Cardiac muscle cell (in vitro differentiated cells and primary cell): ENCODE results near the gene TET3. TPM values are rescaled to one million over a fixed set of nuclear protein-coding genes. Genes with fewer than 3 reads are reported as not detected.

Source experiments
- DNase-seq, 2 donors: peaks; one replicate each; pipeline versions ENCODE4 v3.0.0 to v3.0.0-alpha.2; 2010 to 2017; ENCODE audit warnings: low read depth in 1 of 2, low spot score in 1 of 2
- H3K27ac ChIP-seq: fragments of 200-600 bp; sonication (generic); 2 replicates; pipeline ENCODE4 v1.5.1; 2016
- H3K27me3 ChIP-seq: fragments of 200-600 bp; sonication (generic); 2 replicates; pipeline ENCODE4 v1.6.0; 2016; ENCODE audit warnings: control low read depth
- H3K36me3 ChIP-seq: fragments of 200-600 bp; sonication (generic); 2 replicates; pipeline ENCODE4 v1.5.1; 2016; ENCODE audit warnings: control low read depth
- H3K4me1 ChIP-seq: fragments of 200-600 bp; sonication (generic); 2 replicates; pipeline ENCODE4 v1.8.1; 2017; ENCODE audit warnings: low read depth, mild to moderate bottlenecking, mixed run types
- H3K4me3 ChIP-seq: fragments of 200-600 bp; sonication (generic); 2 replicates; pipeline ENCODE4 v1.5.1; 2016; ENCODE audit warnings: mild to moderate bottlenecking
- H3K9me3 ChIP-seq: fragments of 200-600 bp; sonication (generic); 2 replicates; pipeline ENCODE4 v1.5.1; 2017; ENCODE audit warnings: low read depth, mild to moderate bottlenecking, control low read depth
- polyA plus RNA-seq: library from polyadenylated mRNA; unstranded; fragments of >200 nt; fragmentation: Nextera tagmentation; extraction: Ambion mirVana; gene quantifications from 2 replicates; pipeline ENCODE4 v1.2.1, GENCODE V29; 2016
- total RNA-seq: library from RNA; depleted of rRNA; stranded (reverse); fragments of >200 nt; gene quantifications from 2 replicates; pipeline ENCODE4 v1.2.3, GENCODE V29; 2016
- TF ChIP-seq, protein P1 (sequence below): IDR thresholded peaks from 2 replicates; pipeline ENCODE4 v1.5.1; 2012; ENCODE audit warnings: low read depth, mild to moderate bottlenecking, low read length

The TET3 gene
- total and polyA plus RNA-seq, 2 experiments from 2014 or later = 2.9 to 10.2 TPM

DNA sequence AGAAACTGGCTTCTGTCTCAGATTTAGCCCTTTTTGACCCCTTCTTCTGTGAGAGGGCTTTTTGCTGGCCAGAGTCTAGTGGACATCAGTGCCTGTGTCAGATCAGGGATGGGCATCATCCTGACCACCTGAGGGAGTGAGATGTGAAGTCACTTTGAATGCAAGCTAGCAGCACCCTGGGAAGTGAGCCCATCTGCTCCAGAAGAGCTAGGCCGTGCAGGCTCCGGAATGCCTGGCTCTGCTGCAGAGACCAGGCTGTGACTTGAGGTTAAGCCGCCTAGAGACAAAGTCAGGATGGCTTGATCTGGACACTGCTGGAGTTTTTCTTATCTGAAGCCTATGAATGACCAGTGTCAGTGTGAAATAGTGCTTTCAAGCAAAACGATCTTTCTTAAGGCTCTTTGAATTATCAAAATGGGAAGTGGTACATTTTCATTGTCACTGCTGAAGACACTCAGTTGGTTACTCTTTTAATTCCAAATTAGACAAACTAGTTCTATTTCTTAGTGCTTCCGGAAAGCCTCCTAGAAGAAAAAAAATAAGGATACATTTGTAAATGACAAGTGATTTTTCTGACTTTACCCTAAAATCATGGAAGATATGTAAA, 37.2 kb upstream of the TET3 start:
- DNase-seq = no peak
- Histone ChIP-seq H3K4me3 (no peak overlapping the region), H3K36me3 (peaks cover 42% of the 10 kb centered on the region), H3K27me3 (no peaks in the 10 kb centered on the region), H3K9me3 (no peaks in the 10 kb centered on the region), H3K4me1 (no peaks in the 10 kb centered on the region), H3K27ac (no peak overlapping the region)
- TF ChIP-seq, protein P1, sequence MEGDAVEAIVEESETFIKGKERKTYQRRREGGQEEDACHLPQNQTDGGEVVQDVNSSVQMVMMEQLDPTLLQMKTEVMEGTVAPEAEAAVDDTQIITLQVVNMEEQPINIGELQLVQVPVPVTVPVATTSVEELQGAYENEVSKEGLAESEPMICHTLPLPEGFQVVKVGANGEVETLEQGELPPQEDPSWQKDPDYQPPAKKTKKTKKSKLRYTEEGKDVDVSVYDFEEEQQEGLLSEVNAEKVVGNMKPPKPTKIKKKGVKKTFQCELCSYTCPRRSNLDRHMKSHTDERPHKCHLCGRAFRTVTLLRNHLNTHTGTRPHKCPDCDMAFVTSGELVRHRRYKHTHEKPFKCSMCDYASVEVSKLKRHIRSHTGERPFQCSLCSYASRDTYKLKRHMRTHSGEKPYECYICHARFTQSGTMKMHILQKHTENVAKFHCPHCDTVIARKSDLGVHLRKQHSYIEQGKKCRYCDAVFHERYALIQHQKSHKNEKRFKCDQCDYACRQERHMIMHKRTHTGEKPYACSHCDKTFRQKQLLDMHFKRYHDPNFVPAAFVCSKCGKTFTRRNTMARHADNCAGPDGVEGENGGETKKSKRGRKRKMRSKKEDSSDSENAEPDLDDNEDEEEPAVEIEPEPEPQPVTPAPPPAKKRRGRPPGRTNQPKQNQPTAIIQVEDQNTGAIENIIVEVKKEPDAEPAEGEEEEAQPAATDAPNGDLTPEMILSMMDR = no peak

DNA sequence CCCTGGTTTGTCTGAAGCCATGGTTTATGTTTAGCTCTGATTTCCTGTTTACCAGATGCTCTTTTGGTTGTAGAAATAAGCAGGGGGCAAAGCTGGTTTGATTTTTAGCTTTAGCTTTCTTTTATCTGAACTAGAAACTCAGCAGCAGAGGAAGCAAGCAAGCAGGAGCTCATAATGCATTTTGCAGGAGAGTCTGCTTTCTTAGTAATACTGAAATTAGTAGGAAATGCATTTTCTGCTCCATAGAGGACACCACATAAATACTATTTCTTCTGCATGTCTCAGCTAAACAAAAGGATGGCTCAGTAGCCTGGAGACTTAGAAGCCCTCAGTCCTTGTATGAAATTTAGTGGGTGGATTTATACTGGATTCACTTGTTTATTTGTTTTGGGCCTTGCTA, 34.9 kb upstream of the TET3 start:
- Histone ChIP-seq H3K4me1 (no peaks in the 10 kb centered on the region), H3K27me3 (no peaks in the 10 kb centered on the region), H3K9me3 (no peaks in the 10 kb centered on the region), H3K36me3 (peaks cover 51% of the 10 kb centered on the region), H3K27ac (no peak overlapping the region), H3K4me3 (no peak overlapping the region)
- no peak for DNase-seq
- TF ChIP-seq, protein P1 = no peak

DNA sequence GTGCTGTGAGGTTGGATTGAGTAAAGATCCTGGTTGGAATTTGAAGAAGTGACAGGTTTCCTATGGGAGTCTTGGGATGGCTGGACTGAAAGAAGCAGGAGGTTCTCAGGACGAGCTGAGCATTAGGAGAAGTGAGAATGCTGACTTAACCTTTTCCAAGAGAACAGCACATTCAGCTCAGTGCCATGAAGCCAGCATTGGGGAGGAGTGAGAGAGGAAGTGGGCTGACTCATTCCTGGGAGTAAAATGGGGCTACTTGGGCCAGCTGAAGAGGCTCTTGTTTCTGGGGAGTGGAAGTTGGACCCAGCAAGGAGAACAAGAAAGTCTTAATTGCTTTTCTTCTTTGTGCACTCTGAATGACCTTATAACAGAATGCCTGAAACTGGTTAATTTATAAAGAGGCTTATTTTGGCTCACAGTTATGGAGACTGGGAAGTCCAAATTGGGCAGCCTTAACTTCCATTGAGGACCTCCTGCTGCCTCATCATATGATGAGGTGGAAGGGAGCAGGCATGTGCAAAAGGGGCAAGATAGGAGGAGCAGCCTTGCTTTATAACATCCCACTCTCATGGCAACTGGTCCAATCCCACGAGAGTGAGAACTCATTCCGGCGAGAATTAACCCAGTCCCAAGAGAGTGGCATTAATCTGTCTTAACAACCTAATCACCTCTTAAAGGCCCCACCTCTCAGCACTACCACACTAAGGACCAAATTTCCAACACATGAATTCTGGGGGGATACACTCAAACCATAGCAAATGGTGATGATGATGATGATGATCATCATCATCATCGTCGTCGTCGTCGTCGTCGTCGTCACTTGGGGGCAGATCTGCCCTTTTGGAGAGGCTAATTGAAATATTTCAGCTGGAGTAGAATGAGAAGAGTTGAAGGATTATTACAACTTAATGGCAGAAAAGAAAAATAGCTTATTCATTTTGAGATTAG, 31.9 kb upstream of the TET3 start:
- Histone ChIP-seq H3K27me3 (no peaks in the 10 kb centered on the region), H3K9me3 (no peaks in the 10 kb centered on the region), H3K4me3 (no peak overlapping the region), H3K36me3 (peaks cover 54% of the 10 kb centered on the region), H3K27ac (no peak overlapping the region), H3K4me1 (no peaks in the 10 kb centered on the region)
- TF ChIP-seq, protein P1 = no peak
- DNase-seq = peak in 1 of 2 donors; percentile 62

DNA sequence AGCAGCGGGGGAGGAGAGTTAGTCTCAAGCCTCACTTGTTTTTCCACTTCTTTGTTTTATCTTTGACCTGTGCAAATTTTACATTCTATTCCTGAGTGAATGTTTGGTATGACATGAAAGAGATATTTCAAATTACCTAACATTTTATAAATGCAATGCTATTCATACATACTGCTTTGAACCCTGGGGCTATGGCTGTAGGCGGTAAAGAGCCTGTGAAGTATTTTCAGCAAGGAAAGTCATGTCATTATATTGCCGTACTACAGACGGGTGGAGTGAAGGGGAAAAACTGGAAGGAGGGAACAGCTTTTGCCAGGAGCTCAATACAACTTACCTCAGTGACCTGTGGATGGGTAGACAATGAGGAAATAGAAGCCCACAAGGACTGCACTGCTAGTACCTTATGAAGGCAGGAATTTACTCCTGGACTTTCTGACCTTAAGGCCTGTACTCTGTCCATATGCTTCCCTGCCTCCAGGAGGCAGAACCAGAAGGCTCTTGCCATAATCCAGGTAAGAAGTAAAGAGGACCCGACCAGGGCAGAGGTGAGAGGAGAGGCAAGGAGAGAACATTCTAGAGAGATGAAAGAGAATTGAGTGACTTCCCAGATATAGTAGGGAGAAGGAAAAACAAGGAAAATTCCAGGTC, 28.4 kb upstream of the TET3 start:
- H3K4me3 ChIP-seq = no peak overlapping the region
- H3K9me3 ChIP-seq = no peaks in the 10 kb centered on the region
- no peak for DNase-seq
- TF ChIP-seq, protein P1 = no peak
- no peaks in the 10 kb centered on the region for H3K27me3 ChIP-seq
- no peaks in the 10 kb centered on the region for H3K4me1 ChIP-seq
- peaks cover 49% of the 10 kb centered on the region for H3K36me3 ChIP-seq
- H3K27ac ChIP-seq = no peak overlapping the region

DNA sequence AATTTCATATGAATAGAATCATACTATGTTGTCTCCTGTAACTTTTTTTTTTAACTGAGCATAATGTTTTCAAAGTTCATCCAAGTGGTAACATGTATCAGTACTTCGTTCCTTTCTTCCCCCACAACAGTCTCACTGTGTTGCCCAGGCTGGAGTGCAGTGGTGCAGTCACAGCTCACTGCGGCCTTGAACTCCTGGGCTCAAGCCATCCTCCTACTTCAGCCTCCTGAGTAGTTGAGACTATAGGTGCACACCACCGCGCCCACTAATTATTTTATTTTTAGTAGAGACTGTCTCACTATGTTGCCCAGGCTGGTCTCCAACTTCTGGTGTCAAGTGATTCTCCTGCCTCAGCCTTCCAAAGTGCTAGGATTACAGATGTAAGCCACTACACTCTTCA, 23.4 kb upstream of the TET3 start:
- TF ChIP-seq, protein P1 = no peak
- Histone ChIP-seq H3K27ac (no peak overlapping the region), H3K27me3 (no peaks in the 10 kb centered on the region), H3K36me3 (peaks cover 20% of the 10 kb centered on the region), H3K4me1 (no peaks in the 10 kb centered on the region), H3K9me3 (no peaks in the 10 kb centered on the region), H3K4me3 (no peak overlapping the region)
- no peak for DNase-seq
